Smooth muscle cell (in vitro differentiated cells): ENCODE results near the gene SKA1. TPM values are rescaled to one million over a fixed set of nuclear protein-coding genes. Genes with fewer than 3 reads are reported as not detected.
"Not testable (repeated sequence)": the region's sequence is repeated elsewhere in the genome, so short reads cannot be mapped to it uniquely, and the experiment has no call there.

Experiments used
- DNase-seq: peaks from one replicate; lab custom pipeline; 2025; ENCODE audit not compliant: unreplicated experiment; lab: John Stamatoyannopoulos, UW
- H2AFZ ChIP-seq: fragments of 200-600 bp; sonication (generic); 2 replicates; pipeline ENCODE4 v1.6.0; 2016; ENCODE audit warnings: antibody characterized with exemption, low read depth, mild to moderate bottlenecking
- H3F3A ChIP-seq: fragments of 200-600 bp; sonication (generic); 2 replicates; pipeline ENCODE4 v1.6.0; 2017; ENCODE audit warnings: antibody characterized with exemption, low read depth
- H3K27ac ChIP-seq: fragments of 200-600 bp; sonication (generic); 2 replicates; pipeline ENCODE4 v1.5.1; 2016; ENCODE audit warnings: low read depth, mild to moderate bottlenecking
- H3K27me3 ChIP-seq: fragments of 200-600 bp; sonication (generic); 2 replicates; pipeline ENCODE4 v1.6.1; 2016; ENCODE audit warnings: low read depth, mild to moderate bottlenecking
- H3K36me3 ChIP-seq: fragments of 200-600 bp; sonication (generic); 2 replicates; pipeline ENCODE4 v1.5.1; 2016; ENCODE audit warnings: low read depth
- H3K4me1 ChIP-seq: fragments of 200-600 bp; sonication (generic); 2 replicates; pipeline ENCODE4 v1.5.1; 2016; ENCODE audit warnings: low read depth
- H3K4me2 ChIP-seq: fragments of 200-600 bp; sonication (generic); 2 replicates; pipeline ENCODE4 v1.6.0; 2016; ENCODE audit warnings: mild to moderate bottlenecking
- H3K4me3 ChIP-seq: fragments of 200-600 bp; sonication (generic); 2 replicates; pipeline ENCODE4 v1.5.1; 2016; ENCODE audit warnings: mild to moderate bottlenecking
- H3K79me2 ChIP-seq: fragments of 200-600 bp; sonication (generic); 2 replicates; pipeline ENCODE4 v1.6.0; 2016; ENCODE audit warnings: low read depth, mild to moderate bottlenecking
- H3K9ac ChIP-seq: fragments of 200-600 bp; sonication (generic); 2 replicates; pipeline ENCODE4 v1.6.0; 2016; ENCODE audit warnings: low read depth
- H3K9me3 ChIP-seq: fragments of 200-600 bp; sonication (generic); replicated peaks from 2 replicates; pipeline ENCODE4 v1.5.1; 2016; ENCODE audit warnings: low read depth
- H4K20me1 ChIP-seq: fragments of 200-600 bp; sonication (generic); 2 replicates; pipeline ENCODE4 v1.6.0; 2016; ENCODE audit warnings: low read depth
- CTCF ChIP-seq: fragments of 200-600 bp; sonication (generic); IDR thresholded peaks from 2 replicates; pipeline ENCODE4 v1.5.1; 2017; ENCODE audit warnings: borderline replicate concordance, mild to moderate bottlenecking, antibody characterized with exemption; ENCODE audit not compliant: insufficient read depth, poor library complexity, severe bottlenecking
- WGBS: methylation state at CpG from one replicate; pipeline ENCODE4 v1.1.7; 2016; ENCODE audit warnings: low lambda C conversion rate; 5-methylcytosine and 5-hydroxymethylcytosine counted together
- polyA plus RNA-seq: library from polyadenylated mRNA; unstranded; fragments of >200 nt; fragmentation: Nextera tagmentation; extraction: Ambion mirVana; gene quantifications from 2 replicates; pipeline ENCODE4 v1.2.1, GENCODE V29; 2016
- total RNA-seq: library from RNA; depleted of rRNA; stranded (reverse); fragments of >200 nt; gene quantifications from 2 replicates; pipeline ENCODE4 v1.2.3, GENCODE V29; 2014

SKA1 gene
- total and polyA plus RNA-seq, 2 experiments from 2014 or later = 5.8 to 7.8 TPM

DNA sequence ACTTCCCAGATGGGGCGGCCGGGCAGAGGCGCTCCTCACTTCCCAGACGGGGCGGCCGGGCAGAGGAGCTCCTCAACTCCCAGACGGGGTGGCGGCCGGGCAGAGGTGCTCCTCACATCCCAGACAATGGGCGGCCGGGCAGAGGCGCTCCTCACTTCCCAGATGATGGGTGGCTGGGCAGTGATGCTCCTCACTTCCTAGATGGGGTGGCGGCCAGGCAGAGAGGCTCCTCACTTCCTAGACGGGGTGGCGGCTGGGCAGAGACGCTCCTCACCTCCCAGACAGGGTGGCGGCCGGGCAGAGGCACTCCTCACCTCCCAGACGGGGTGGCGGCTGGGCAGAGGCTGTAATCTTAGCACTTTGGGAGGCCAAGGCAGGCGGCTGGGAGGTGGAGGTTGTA, 42.9 kb downstream of the SKA1 start:
- not testable (repeated sequence) for H2AFZ ChIP-seq, H4K20me1 ChIP-seq, H3K4me3 ChIP-seq, H3K27me3 ChIP-seq, H3K4me1 ChIP-seq, H3K27ac ChIP-seq, H3K9me3 ChIP-seq, H3K36me3 ChIP-seq, DNase-seq, H3K79me2 ChIP-seq, H3K4me2 ChIP-seq, H3K9ac ChIP-seq, H3F3A ChIP-seq
- 98% methylated on average over 21 of the region's 21 CpGs for WGBS

DNA sequence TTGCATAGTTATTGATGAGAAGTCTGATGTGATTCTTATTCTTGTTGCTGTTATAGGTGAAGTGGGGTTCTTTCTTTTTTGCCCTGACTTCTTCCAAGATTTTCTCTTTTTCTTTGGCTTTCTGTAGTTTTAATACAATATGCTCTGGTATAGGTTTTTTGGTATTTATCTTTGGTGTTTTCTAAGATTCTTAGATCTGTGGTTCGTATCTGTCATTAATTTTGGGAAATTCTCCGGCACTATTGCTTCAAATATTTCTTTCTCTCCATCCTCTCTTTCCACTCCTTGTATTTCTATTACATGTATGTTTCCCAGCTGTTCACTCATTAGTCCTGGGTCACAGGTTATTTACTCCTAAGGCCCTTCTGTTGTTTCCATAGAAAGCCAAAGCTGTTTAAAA, 43.8 kb downstream of the SKA1 start:
- 93% methylated on average over 2 of the region's 2 CpGs for WGBS

GRCh38 chr18:50422286-50422898, 47.5 kb downstream of the SKA1 start:
- H3K4me2 ChIP-seq = no peak overlapping the region
- no peaks in the 10 kb centered on the region for H4K20me1 ChIP-seq
- peaks cover 5% of the 10 kb centered on the region for H3F3A ChIP-seq
- peak overlapping the region; percentile 77 for H2AFZ ChIP-seq
- no peaks in the 10 kb centered on the region for H3K36me3 ChIP-seq
- no peak for TF ChIP-seq CTCF
- H3K27me3 ChIP-seq = no peaks in the 10 kb centered on the region
- H3K79me2 ChIP-seq = no peaks in the 10 kb centered on the region
- no peak for DNase-seq
- H3K4me3 ChIP-seq = no peak overlapping the region
- H3K9ac ChIP-seq = no peak overlapping the region
- no peaks in the 10 kb centered on the region for H3K4me1 ChIP-seq
- WGBS = 53% methylated on average over 2 of the region's 2 CpGs
- no peaks in the 10 kb centered on the region for H3K9me3 ChIP-seq
- no peak overlapping the region for H3K27ac ChIP-seq

More for the DNA sequence above, 43.8 kb downstream of the SKA1 start:
- Histone ChIP-seq H2AFZ (no peak overlapping the region), H3K79me2 (no peaks in the 10 kb centered on the region), H3K27me3 (no peaks in the 10 kb centered on the region), H4K20me1 (no peaks in the 10 kb centered on the region), H3F3A (no peaks in the 10 kb centered on the region), H3K4me3 (no peak overlapping the region), H3K9ac (no peak overlapping the region), H3K36me3 (no peaks in the 10 kb centered on the region), H3K4me1 (no peaks in the 10 kb centered on the region), H3K9me3 (no peaks in the 10 kb centered on the region), H3K27ac (no peak overlapping the region), H3K4me2 (no peak overlapping the region)
- no peak for TF ChIP-seq CTCF
- no peak for DNase-seq

DNA sequence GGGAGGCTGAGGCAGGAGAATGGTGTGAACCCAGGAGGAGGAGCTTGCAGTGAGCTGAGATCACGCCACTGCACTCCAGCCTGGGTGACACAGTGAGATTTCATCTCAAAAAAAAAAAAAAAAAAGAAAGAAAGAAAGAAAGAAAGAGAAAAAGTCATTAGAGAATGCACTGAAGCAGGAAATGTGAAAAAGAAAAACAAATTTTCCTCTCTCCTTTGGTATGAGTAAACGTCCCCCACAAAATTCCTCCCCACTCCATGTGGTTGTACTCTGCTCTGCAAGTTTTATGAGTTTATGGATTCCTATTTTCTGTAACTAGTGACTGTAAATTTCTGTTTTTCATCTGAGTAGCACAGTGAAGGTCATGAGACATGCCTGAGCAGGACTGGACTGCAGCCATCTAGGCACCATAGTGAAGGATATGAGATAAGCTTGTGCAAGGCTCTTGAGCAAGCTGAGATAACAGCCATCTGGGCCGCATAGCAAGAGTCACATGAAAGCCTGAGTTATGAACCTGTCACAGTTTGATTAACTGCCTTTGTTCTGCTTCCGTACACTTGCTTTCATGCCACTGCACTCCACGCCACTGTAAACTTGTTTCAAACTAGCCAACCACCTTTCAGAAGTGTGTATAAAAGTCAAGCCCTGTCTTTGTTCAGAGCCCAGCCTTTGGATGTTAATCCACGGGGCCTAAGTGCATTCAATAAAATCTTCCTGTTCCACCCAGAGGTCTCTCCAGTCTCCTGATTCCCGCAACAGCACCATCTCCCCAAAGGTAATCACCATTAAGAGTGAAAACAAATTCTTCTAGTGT, 50.2 kb downstream of the SKA1 start:
- no peak for TF ChIP-seq CTCF
- Histone ChIP-seq H3K4me1 (no peaks in the 10 kb centered on the region), H3K27me3 (no peaks in the 10 kb centered on the region), H3K79me2 (no peaks in the 10 kb centered on the region), H3K9me3 (no peaks in the 10 kb centered on the region), H3K4me3 (no peak overlapping the region), H4K20me1 (no peaks in the 10 kb centered on the region), H3F3A (peaks cover 5% of the 10 kb centered on the region), H3K4me2 (no peak overlapping the region), H2AFZ (no peak overlapping the region), H3K9ac (no peak overlapping the region), H3K36me3 (no peaks in the 10 kb centered on the region), H3K27ac (no peak overlapping the region)
- WGBS = 51% methylated on average over 6 of the region's 7 CpGs
- DNase-seq = no peak
